CD4-positive, alpha-beta T cell treated with Interleukin-17A for 4 hours (primary cell): Measurements from ENCODE around the gene TIFAB.
A peak's percentile ranks its signal among the peaks of the same experiment; 100 is the strongest.

ENCODE experiments used
- DNase-seq: peaks from one replicate; pipeline ENCODE4 v3.0.0-alpha.2; 2020; ENCODE audit warnings: mixed read lengths

TIFAB gene

DNA sequence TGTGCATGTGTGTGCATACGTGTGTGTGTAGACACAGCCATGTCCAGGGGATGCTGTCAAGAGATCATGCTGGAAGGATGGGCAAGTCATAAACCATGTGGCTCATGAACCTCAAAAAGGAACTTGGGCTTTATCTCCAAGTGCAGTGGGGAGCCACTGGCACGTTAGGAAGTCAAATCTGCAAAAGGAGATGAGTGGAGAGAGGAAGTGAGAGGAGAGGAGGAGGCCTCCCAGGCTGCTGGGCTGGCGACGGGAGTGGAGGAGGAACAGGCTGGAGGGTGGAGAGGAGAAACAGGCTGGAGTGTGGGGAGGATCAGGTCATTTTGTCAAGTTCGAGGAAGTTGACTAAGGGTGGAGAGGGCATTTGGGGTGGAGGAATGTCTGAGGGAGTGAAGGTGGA, 29.2 kb upstream of the TIFAB start:
- no peak for DNase-seq

DNA sequence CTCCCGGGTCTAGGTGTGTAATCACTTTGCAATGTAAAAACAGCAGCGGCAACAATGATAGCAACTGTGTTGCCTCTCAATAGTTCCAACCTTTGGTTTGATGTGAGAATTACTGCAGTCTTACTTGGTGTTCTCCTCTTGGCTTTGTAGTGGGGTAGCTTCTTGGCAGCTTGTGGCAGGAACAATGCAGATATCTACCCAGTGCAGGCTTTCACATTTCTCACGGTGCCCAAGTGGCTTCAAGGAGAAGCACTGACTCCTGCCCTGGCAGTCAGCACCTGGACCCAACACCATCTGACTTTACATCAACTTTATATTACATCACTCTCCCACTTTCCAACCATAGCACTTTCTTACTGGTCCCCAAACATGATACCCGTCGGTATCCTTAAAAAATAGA, 28.4 kb upstream of the TIFAB start:
- no peak for DNase-seq

DNA sequence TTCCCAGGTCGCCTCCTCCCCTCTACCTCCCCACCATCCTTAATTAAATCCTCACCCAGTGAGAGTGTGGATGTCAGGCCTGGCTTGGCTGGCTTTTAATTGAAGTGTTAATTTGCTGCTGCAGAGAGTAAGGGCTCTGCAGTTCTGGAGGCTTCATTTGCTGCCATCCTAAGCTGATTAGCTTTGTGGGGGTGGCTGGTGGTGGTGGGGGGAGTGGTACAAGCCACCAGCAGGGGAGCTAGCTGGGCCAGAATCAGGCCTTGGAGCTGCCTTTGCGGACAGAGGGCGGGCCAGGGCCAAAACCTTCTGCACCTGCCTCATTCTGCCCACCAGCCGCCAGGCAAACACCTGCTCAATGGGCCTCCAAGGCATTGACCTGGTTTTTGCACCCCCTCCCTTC, 26.8 kb upstream of the TIFAB start:
- no peak for DNase-seq

- no peak for DNase-seq
These were observed 25.5 kb upstream of the TIFAB start for GRCh38 chr5:135477613-135478066.

DNA sequence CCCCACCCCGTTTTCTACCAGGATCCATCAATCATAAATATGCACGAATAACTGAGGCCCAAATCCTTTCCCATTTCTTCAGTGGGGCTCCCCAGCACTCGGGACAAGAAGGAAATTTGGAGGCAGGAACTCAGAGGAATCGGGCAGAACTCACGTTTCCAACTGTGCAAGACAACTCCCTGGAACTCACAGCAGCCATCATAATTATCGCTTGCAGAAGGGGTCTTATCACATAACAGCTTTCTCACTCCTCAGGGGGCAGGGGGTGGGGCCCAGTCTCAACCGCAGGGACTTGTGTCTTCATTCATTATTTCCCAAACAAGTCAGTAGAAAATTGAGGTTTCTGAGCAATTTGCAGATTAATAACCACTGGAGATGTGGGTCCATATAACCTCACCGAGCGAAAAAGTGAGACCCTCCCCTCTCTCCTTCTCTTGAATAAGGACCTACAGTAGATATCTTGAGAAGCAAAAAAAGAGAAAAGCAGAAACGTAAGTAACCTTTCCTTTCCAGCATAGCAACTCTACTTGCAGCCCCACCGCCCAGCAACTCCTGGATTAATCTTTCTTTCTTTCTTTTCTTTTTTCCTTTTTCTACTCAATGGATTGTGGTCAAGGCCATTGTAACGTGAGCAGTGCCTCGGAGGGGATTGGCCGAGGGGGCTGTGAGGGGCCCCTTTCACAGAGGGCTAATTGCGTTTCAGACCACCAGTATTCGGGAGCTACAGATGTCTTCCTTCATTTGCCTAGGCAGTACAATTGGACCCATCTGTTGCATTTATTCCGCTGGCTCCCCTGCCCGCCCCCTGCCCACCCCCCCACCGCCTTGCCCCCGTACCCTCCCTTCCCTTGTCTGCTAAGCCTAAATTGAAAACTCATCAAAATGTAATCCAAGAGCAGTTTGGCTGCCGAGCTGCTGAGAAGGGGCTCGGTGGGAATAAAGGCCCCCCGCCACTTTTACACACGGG, 24.7 kb upstream of the TIFAB start:
- no peak for DNase-seq

- no peak for DNase-seq
These were observed 22.0 kb upstream of the TIFAB start for GRCh38 chr5:135473956-135474670.

- no peak for DNase-seq
These were observed 20.0 kb upstream of the TIFAB start for GRCh38 chr5:135472141-135472540.

- no peak for DNase-seq
These were observed 19.6 kb upstream of the TIFAB start for GRCh38 chr5:135471726-135472125.

- no peak for DNase-seq
These were observed 17.8 kb upstream of the TIFAB start for GRCh38 chr5:135469911-135470310.

DNA sequence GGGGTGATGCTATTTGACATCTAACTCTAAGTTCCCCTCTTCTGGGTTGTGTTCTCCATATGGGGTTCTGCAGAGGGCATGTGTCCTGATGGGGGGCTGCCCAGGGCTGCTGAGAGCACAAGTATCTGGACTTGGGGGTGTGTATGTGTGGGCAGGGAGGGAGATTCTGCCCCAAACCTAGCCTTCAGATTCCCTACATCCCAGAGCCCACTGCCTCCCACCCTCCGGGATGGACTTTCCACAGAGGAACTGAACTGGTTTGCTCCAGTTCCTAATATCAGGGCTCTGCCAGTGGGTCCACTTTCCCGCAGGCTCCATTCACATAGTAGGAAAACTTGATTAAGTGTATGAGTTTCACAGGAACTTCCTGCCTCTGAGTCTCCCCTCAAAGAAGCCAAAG, 16.4 kb upstream of the TIFAB start:
- no peak for DNase-seq

GRCh38 chr5:135467871-135468485, 15.8 kb upstream of the TIFAB start:
- DNase-seq = no peak

- DNase-seq = no peak
These were observed 15.0 kb upstream of the TIFAB start for GRCh38 chr5:135467051-135467625.

DNA sequence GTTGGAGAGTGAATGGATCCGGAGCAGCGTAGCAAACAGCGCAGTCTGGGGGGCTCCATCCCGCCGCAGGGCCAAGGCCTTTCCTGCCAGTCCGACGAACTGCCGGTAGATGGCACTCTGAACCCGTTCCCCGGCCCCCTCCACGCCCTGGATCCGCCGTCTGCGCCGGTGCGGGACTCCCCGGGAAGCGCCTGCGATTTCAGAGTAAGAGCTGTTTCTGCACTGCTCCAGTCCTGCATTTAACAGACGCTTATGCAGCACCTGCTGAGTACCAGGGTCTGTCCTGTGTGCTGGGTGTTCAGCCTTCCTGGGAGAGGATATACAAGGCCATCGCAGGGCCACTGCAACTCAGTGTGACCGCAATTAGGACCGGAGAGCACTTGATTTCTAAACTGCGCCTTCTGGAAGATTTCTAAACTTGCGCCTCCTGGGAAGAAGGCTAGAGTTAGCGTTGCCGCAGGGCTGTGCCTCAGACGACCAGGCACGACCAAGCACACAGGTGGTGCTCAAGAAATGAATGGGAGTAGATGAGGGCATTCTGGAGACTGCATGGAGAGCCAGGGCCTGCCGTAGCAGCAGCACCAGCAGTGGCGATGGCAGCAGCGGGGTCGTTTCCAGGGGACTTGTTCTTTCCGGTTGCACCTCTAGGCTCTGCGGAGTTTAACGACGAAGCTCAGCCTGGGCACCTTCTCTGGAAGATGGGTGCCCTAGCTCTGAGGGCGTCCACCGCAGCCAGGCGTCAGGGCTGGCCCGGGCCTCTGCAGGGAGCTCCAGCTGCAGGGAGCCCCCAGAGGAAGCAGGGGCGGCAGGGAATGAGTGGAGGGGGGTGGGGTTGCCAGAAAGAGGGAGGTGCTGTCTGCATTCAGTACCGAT, 14.3 kb upstream of the TIFAB start:
- DNase-seq = peak; percentile 66

DNA sequence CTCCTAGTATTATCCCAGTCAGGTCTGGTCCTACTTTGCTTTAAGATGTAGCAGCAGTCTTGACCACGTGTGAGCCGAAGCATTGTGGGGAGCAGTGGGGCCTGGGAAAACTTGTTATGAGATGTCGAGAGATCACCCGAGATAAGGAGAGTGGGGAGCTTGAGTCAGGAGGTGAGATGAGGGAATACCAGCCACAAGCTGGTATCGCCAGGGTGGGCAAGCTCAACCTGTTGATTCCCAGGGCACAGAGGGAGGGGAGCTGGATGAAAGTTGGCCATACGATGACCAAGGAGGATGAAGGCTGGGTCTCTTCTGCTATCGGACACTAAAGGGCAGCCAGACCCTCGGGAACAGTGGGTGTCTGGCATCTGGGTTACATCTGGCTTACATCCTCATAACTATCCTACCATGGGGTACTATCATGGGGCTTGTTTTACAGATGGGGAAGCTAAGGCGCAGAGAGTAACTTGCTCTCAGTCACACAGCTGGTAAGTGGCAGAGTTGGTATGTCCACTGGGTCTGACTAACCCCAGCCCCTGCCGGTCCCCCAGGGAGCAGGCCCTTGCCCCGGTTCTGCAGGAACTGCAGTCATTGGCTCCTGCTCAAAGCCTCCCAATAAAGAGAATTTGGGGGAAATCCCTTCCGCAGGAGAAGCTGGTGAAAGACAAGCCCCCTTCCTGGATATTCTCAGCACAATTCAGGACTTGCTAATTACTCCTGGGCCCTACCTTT, 13.4 kb upstream of the TIFAB start:
- DNase-seq = no peak

DNA sequence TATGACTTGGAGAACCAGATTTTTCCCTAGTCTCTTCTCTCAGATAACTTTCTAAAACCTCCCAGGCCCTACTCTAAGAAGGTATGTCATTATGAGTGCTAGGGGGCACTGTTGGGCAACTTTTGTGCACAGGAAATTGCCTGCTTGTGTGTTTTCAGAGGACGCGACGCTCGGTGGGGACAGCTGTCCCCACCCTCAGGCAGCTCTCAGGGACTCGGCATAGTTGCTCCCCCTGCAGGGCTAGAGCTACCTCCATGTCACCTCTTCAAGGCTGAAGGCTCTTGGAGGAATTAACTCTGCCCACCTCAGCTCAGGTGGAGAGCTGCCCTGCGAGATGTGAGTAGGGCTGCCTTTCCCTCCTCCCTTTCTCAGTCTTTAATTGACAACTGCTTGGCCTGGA, 10.2 kb upstream of the TIFAB start:
- peak; percentile 55 for DNase-seq

DNA sequence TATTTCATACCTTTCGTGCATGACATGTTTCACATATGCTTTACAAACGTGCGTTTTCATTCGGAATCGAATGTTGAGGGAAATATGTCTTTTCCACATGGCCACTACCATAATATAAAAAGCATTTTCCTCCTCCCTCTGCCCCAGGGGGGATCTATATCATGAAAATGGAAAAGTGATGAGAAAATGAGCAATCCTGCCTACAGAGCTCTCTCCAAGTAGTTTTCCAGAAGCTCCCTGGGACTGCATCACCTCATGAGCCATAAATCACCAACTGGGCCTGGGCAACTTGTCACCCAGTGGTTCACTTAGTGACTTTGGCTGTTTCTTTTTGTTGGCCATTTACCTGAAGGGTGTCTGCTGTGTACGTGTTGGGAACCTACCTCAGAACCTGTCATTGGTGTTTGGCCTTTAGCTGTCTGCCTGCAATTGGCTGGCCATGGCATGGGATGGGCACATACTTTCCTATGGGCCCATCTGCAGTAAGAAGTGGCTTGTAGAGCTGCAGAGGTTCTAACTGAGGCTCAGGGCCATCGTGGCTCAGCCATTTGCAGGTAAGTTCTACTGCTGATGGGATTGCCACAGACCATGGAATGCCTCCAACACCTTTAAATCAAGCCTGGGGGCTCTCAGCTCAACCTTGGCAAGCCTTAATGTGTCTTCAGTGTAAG, 9.5 kb upstream of the TIFAB start:
- DNase-seq = no peak

- no peak for DNase-seq
These were observed 8.3 kb upstream of the TIFAB start for GRCh38 chr5:135460246-135461033.

DNA sequence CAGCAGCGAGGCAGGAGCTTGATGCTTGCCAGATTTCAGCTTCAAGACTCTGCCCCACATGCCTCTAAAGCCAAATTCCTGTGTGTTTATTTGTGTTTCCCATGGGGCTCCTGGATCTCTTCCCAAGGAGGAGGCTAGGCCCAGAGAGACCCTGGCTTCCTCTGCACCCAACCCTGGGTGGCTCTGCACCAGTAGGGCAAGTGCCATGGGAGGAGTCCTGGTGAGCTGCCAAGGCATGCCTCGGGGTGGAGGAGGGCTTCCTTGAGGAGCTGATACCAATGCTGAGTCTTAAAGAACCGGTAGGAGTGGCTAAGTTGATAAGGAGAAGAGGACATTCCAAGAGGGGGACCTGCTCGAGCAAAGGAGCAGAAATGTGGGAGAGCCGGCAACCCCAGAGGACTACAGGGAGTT, 6.8 kb upstream of the TIFAB start:
- DNase-seq = no peak

GRCh38 chr5:135458356-135458755, 6.2 kb upstream of the TIFAB start:
- no peak for DNase-seq
